22Rv1 (cell line): ENCODE results near the gene LRRC36.

Experiments used
- H3K27ac ChIP-seq: fragments of 450-650 bp; 2 replicates; pipeline ENCODE4 v1.5.1; 2017
- ZFX ChIP-seq: fragments of 450-650 bp; IDR thresholded peaks from 2 replicates; pipeline ENCODE4 v1.6.1; 2017; ENCODE audit warnings: antibody characterized with exemption, borderline replicate concordance
- TF ChIP-seq, protein P1 (sequence below): fragments of 450-650 bp; IDR thresholded peaks from 2 replicates; pipeline ENCODE4 v1.5.1; 2017; ENCODE audit warnings: mild to moderate bottlenecking

The LRRC36 gene

DNA sequence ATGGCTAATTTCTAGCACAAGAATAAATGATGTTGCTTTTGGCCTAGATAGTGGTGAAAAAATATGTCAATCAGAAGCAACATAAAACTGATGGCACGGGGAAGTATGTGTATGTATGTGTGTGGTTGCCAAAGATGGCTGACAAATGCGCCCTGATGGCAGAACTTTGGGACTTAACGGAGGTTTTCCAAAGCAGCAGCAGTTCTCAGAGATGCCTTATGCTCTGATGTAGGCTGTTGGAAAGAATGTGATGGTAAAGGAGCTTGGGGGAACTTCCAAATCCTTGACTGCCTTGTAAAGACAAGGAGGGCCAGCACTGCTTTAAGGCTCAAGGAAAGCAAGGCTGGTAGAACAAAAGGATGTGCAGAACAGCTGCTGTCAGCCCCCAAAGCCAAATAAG, 16.1 kb upstream of the LRRC36 start:
- H3K27ac ChIP-seq: no peak overlapping the region
- TF ChIP-seq, protein P1, sequence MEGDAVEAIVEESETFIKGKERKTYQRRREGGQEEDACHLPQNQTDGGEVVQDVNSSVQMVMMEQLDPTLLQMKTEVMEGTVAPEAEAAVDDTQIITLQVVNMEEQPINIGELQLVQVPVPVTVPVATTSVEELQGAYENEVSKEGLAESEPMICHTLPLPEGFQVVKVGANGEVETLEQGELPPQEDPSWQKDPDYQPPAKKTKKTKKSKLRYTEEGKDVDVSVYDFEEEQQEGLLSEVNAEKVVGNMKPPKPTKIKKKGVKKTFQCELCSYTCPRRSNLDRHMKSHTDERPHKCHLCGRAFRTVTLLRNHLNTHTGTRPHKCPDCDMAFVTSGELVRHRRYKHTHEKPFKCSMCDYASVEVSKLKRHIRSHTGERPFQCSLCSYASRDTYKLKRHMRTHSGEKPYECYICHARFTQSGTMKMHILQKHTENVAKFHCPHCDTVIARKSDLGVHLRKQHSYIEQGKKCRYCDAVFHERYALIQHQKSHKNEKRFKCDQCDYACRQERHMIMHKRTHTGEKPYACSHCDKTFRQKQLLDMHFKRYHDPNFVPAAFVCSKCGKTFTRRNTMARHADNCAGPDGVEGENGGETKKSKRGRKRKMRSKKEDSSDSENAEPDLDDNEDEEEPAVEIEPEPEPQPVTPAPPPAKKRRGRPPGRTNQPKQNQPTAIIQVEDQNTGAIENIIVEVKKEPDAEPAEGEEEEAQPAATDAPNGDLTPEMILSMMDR: no peak
- TF ChIP-seq ZFX: no peak

DNA sequence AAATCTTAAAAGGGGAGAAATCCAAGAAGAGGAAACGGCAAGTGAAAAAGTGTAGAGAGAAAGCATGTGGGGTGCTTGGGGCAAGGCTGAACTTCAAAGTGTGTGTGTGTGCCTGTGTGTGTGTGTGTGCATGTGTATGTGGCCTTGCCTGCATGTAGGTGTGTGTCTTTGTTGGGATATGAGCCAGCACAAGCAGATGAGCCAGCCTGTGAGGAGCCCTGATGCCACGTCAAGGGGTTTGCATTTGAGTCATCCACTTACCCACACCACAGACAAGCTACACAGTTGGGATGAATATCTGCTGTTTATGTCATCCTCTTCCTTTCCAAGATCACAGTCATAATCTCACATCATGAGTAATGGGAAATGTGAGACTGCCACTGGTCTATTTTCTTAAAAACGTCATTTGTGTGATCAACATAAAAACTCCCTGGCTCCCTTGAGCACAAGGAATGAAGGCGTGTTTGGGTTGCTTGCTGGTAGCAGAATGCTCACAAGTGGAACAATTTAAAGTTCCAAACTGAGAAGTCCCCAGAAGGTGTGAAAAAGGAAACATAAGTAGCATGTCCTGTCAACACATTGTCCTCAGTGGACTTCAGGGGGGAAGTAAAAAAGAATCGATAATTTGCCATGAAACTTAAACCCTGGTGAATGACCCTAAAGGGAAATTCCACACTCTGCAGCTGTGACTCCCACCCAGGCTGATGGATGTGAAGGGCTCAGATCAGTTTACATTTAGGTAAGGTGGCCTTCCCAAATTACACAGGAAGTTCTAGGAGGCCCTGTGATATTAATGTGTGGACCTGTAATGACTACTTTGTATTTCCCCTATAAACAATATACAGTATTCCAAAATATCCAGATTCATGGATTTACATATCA, 14.8 kb upstream of the LRRC36 start:
- no peak overlapping the region for H3K27ac ChIP-seq
- TF ChIP-seq ZFX: no peak
- TF ChIP-seq, protein P1: no peak

DNA sequence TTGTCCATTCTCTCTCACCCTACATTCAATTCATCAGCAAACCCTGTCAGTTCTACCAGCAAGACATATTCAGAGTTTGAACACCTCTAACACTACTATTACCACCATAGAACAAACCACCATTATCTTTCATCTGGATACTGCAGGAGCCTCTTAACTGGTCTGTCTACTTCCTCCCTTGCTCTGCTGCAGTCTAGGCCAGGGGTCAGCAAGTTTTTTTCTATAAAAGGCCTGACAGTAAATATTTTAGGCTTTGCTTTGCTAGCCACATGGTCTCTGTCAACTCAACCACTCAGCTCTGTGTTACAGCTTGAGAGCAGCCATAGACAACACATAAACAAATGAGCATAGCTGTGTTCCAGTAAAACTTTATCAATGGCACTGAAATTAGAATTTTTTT, 13.9 kb upstream of the LRRC36 start:
- TF ChIP-seq, protein P1: no peak
- no peak for TF ChIP-seq ZFX
- H3K27ac ChIP-seq: no peak overlapping the region

DNA sequence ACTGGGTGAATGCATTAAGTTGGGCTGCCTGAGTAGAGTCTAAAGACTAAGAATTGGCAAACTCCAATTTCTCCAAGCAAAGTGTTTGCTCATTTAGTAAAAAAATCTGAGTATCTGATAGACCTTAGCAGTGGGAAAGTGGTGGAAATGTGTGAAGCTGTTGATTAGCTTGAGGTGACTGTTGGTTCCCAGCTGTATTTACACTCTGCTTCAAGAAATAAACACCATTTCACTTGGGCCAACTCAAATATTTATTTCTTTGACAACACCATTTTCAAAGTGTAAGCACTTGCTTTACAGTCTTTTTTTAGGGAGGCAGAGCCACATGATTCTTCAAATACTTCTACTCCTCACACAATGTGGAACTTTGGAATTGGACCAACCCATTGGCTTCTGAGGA, 8.8 kb upstream of the LRRC36 start:
- TF ChIP-seq, protein P1: no peak
- no peak for TF ChIP-seq ZFX
- no peak overlapping the region for H3K27ac ChIP-seq

DNA sequence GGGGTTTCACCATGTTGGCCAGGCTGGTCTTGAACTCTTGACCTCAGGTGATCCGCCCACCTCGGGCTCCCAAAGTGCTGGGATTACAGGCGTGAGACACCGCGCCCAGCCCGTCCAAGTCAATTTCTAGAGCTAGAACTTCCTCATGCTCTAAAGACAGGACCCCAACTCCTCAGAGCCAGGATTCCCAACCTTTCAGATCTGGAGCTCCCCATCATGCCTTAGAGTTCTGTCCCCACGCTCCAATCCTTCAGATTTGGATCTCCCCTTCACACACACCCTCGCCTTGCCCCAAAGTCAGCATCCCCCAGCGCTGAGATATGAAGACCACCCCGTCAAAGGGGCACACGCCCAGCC, 522 bp upstream of the LRRC36 start:
- H3K27ac ChIP-seq: no peak overlapping the region
- TF ChIP-seq, protein P1: no peak
- no peak for TF ChIP-seq ZFX

DNA sequence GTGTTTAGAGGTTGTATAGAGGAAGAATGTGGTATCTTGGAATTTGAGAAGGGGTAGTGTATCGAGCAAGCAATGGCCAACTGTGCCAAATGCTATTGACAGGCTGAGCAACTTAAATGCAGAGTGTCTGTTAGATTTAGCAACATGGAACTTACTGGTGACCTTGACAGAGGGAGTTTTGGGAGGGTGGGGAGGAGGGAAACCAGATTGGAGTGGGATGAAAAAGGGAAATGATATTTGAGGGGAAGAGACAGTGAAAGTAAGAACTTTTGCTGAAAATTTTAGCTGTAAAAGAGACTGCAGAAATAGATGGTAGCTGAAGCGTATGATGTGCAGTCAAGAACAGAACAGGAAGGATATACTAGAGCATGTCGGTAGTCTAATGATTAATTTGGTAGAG, 1.1 kb downstream of the LRRC36 start:
- H3K27ac ChIP-seq: no peak overlapping the region
- TF ChIP-seq, protein P1: no peak
- TF ChIP-seq ZFX: no peak

DNA sequence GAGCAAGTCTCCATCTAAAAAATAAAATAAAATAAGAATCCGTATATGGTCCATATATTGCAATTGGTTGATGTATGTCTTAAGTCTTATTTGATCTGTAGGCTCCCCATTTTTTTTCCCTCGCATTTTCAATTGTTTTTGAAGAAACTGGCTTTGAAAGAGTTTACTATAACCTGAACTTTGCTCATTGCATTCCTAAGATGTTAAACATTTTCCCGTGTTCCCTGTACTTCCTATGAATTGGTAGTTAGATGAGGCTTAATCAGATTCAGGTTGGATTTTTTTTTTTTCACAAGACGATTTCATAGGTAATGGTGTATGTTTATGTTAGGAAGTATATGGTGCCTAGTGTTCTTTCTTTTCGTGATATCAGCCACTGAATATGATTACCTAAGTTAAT, 3.3 kb downstream of the LRRC36 start:
- TF ChIP-seq, protein P1: no peak
- TF ChIP-seq ZFX: no peak
- no peak overlapping the region for H3K27ac ChIP-seq
